ENCODE data around the gene OGFR. TPM values are rescaled to one million over a fixed set of nuclear protein-coding genes. Genes with fewer than 3 reads are reported as not detected.

OGFR gene
- total RNA-seq, 1 experiment from 2014 or later: 57.4 TPM

- DNase-seq: peak in 1 of 2 experiments; percentile 67
Observed at GRCh38 chr20:62824476-62825332, 20.1 kb downstream of the OGFR start.

GRCh38 chr20:62825333-62825985, 20.8 kb downstream of the OGFR start:
- no peaks in the 10 kb centered on the region for H4K20me1 ChIP-seq (ENCODE audit: insufficient read depth)
- H3K9me3 ChIP-seq (ENCODE audit: insufficient read depth, low read depth): no peaks in the 10 kb centered on the region
- H3K27ac ChIP-seq: no peak overlapping the region
- peak overlapping the region; percentile 51 for H3K4me2 ChIP-seq
- BruUV-seq (replicated peaks): no TSS peak
- peaks cover 12% of the 10 kb centered on the region for H3K4me1 ChIP-seq (replicated peaks; ENCODE audit: insufficient read depth)
- no peaks in the 10 kb centered on the region for H3K9me2 ChIP-seq (ENCODE audit: insufficient read depth)
- H3F3A ChIP-seq (ENCODE audit: insufficient read depth, low read depth): peaks cover 11% of the 10 kb centered on the region; the same call in 1 of the 2 replicates
- H3K27me3 ChIP-seq (ENCODE audit: insufficient read depth, low read depth): no peaks in the 10 kb centered on the region
- H3K36me3 ChIP-seq (ENCODE audit: low read depth): no peaks in the 10 kb centered on the region
- TF ChIP-seq EZH2 (IDR thresholded peaks at IDR 0.05; ENCODE audit: low read depth): no peak
- no peak for TF ChIP-seq CTCF (conservative IDR thresholded peaks at IDR 0.05)
- no peak for DNase-seq
- ChIA-PET POLR2A (ENCODE audit: unreplicated experiment) (interaction anchor here (0.7 kb wide), 2 partner anchors 183 to 1039 kb away, joined by 3 to 5 read pairs; partner anchors contain the start of gene TPD52L2), CTCF (interaction anchor here (0.6 kb wide), 1 partner anchor 542 kb away, joined by 3 read pairs; no protein-coding TSS in a partner anchor)
- no peak overlapping the region for H3K4me3 ChIP-seq
- H3K79me2 ChIP-seq (ENCODE audit: low read depth): no peaks in the 10 kb centered on the region
- intact Hi-C loops (cut with micrococcal nuclease; ENCODE audit: unreplicated experiment): no loop called here
- no peak overlapping the region for H2AFZ ChIP-seq

More at GRCh38 chr20:62824476-62825332, 20.1 kb downstream of the OGFR start:
- Histone ChIP-seq H3K4me2 (peak overlapping the region; percentile 94), H3K4me3 (peak overlapping the region; percentile 57), H2AFZ (no peak overlapping the region; the same call in 1 of the 2 replicates), H3K79me2 (ENCODE audit: low read depth) (no peaks in the 10 kb centered on the region), H3K36me3 (ENCODE audit: low read depth) (no peaks in the 10 kb centered on the region), H3K27me3 (ENCODE audit: insufficient read depth, low read depth) (no peaks in the 10 kb centered on the region), H3K9me2 (ENCODE audit: insufficient read depth) (no peaks in the 10 kb centered on the region), H3K27ac (no peak overlapping the region), H3F3A (ENCODE audit: insufficient read depth, low read depth) (peaks cover 18% of the 10 kb centered on the region; the same call in 1 of the 2 replicates), H3K9me3 (ENCODE audit: insufficient read depth, low read depth) (no peaks in the 10 kb centered on the region), H4K20me1 (ENCODE audit: insufficient read depth) (no peaks in the 10 kb centered on the region), H3K4me1 (replicated peaks; ENCODE audit: insufficient read depth) (peaks cover 19% of the 10 kb centered on the region)
- no peak for TF ChIP-seq CTCF (conservative IDR thresholded peaks at IDR 0.05)
- intact Hi-C loops (cut with micrococcal nuclease; ENCODE audit: unreplicated experiment): no loop called here
- POLR2A ChIA-PET (ENCODE audit: unreplicated experiment): interaction anchor here (0.5 to 0.7 kb wide), 7 partner anchors 11 to 1040 kb away, joined by 3 to 5 read pairs (median 3); partner anchors contain the start of genes LSM14B and TPD52L2
- CTCF ChIA-PET: interaction anchor here (0.6 kb wide), 1 partner anchor 543 kb away, joined by 3 read pairs; no protein-coding TSS in a partner anchor
- no TSS peak for BruUV-seq (replicated peaks)

GRCh38 chr20:62825986-62826645, 21.5 kb downstream of the OGFR start:
- ChIA-PET CTCF (no interaction called here), POLR2A (ENCODE audit: unreplicated experiment) (no interaction called here)
- Histone ChIP-seq H3K27me3 (ENCODE audit: insufficient read depth, low read depth) (no peaks in the 10 kb centered on the region), H3K36me3 (ENCODE audit: low read depth) (no peaks in the 10 kb centered on the region), H3F3A (ENCODE audit: insufficient read depth, low read depth) (peaks cover 12% of the 10 kb centered on the region; the same call in 1 of the 2 replicates), H2AFZ (no peak overlapping the region), H3K9me3 (ENCODE audit: insufficient read depth, low read depth) (no peaks in the 10 kb centered on the region), H3K9me2 (ENCODE audit: insufficient read depth) (no peaks in the 10 kb centered on the region), H3K79me2 (ENCODE audit: low read depth) (no peaks in the 10 kb centered on the region), H3K4me1 (replicated peaks; ENCODE audit: insufficient read depth) (peaks cover 14% of the 10 kb centered on the region), H3K4me3 (no peak overlapping the region), H4K20me1 (ENCODE audit: insufficient read depth) (no peaks in the 10 kb centered on the region), H3K27ac (no peak overlapping the region), H3K4me2 (no peak overlapping the region)
- intact Hi-C loops (cut with micrococcal nuclease; ENCODE audit: unreplicated experiment): no loop called here
- BruUV-seq (replicated peaks): no TSS peak
- no peak for DNase-seq
- TF ChIP-seq CTCF (conservative IDR thresholded peaks at IDR 0.05): no peak
- no peak for TF ChIP-seq EZH2 (IDR thresholded peaks at IDR 0.05; ENCODE audit: low read depth)
